ENCODE measurements around the gene STAMBP. TPM values are rescaled to one million over a fixed set of nuclear protein-coding genes. Genes with fewer than 3 reads are reported as not detected.

STAMBP gene
- total RNA-seq, 1 experiment from 2014 or later = 32.2 TPM

- Histone ChIP-seq H3K9me3 (ENCODE audit: low read length) (no peaks in the 10 kb centered on the region), H3F3A (ENCODE audit: low read length, unreplicated experiment) (no peaks in the 10 kb centered on the region), H3K36me3 (ENCODE audit: low read depth, low read length) (peaks cover 11% of the 10 kb centered on the region; the same call in 1 of the 2 replicates), H3K27ac (ENCODE audit: low read length) (no peak overlapping the region), H2AFZ (ENCODE audit: low read length) (peak overlapping the region; percentile 90), H3K4me3 (ENCODE audit: low read length) (peak overlapping the region; percentile 82; the same call in 1 of the 2 replicates), H3K9ac (ENCODE audit: low read length) (no peak overlapping the region), H3K9me2 (replicated peaks; ENCODE audit: low read length) (no peaks in the 10 kb centered on the region), H3K27me3 (ENCODE audit: low read length) (no peaks in the 10 kb centered on the region), H3K79me2 (ENCODE audit: low read length) (peaks cover 21% of the 10 kb centered on the region), H3K4me2 (ENCODE audit: low read length) (peak overlapping the region; percentile 90), H4K20me1 (ENCODE audit: low read length) (no peaks in the 10 kb centered on the region), H3K4me1 (ENCODE audit: insufficient read depth, low read length) (peaks cover 56% of the 10 kb centered on the region)
- ChIA-PET POLR2A (ENCODE audit: unreplicated experiment) (interaction anchor here (0.6 to 0.8 kb wide), 6 partner anchors 80 to 354 kb away, joined by 3 to 9 read pairs (median 6); no protein-coding TSS in a partner anchor), CTCF (interaction anchor here (0.5 to 1.5 kb wide), 10 partner anchors 11 to 323 kb away, joined by 3 to 10 read pairs (median 6); no protein-coding TSS in a partner anchor)
- DNase-seq (no peak), ATAC-seq (no peak)
- TF ChIP-seq, protein P1, sequence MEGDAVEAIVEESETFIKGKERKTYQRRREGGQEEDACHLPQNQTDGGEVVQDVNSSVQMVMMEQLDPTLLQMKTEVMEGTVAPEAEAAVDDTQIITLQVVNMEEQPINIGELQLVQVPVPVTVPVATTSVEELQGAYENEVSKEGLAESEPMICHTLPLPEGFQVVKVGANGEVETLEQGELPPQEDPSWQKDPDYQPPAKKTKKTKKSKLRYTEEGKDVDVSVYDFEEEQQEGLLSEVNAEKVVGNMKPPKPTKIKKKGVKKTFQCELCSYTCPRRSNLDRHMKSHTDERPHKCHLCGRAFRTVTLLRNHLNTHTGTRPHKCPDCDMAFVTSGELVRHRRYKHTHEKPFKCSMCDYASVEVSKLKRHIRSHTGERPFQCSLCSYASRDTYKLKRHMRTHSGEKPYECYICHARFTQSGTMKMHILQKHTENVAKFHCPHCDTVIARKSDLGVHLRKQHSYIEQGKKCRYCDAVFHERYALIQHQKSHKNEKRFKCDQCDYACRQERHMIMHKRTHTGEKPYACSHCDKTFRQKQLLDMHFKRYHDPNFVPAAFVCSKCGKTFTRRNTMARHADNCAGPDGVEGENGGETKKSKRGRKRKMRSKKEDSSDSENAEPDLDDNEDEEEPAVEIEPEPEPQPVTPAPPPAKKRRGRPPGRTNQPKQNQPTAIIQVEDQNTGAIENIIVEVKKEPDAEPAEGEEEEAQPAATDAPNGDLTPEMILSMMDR (conservative IDR thresholded peaks at IDR 0.05; ENCODE audit: low read depth, low read length) = no peak
- TF ChIP-seq EZH2 (IDR thresholded peaks at IDR 0.05; ENCODE audit: low read length, unreplicated experiment) = no peak
- TF ChIP-seq EZH2phosphoT487 (IDR thresholded peaks at IDR 0.05; ENCODE audit: borderline replicate concordance, low read length) = no peak
- no TSS peak for BruUV-seq (replicated peaks)
- intact Hi-C loops (cut with micrococcal nuclease) = loop anchor here (2.0 kb wide), 1 partner anchor 99 kb away; the partner anchor contains the start of gene DGUOK
These were observed 937 bp upstream of the STAMBP start for GRCh38 chr2:73827660-73828388.

DNA sequence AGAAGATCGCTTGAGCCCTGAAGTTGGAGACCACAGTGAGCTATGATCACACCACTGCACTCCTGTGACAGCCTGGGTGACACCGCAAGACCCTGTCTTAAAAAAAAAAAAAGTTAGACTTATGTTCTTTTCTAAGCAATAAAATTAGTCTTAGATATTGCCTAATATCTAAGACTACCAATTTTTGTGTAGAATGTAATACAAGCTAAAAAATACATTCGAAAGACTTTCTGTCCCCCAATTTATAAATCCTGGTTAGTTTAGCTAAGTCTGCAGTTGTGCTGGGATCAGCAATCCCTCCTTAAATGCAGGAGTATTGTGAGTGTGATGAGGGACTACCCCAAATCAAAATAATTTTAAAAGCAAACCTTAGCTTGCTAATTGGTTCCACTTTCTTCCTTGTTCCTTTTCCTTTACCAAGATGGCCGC, 358 bp upstream of the STAMBP start:
- intact Hi-C loops (cut with micrococcal nuclease) = loop anchor here (2.0 kb wide), 1 partner anchor 98 kb away; the partner anchor contains the start of gene DGUOK
- Histone ChIP-seq H3K9ac (ENCODE audit: low read length) (peak overlapping the region; percentile 92; the same call in 1 of the 2 replicates), H3K4me2 (ENCODE audit: low read length) (peak overlapping the region; percentile 90), H3K9me2 (replicated peaks; ENCODE audit: low read length) (no peaks in the 10 kb centered on the region), H3K36me3 (ENCODE audit: low read depth, low read length) (peaks cover 12% of the 10 kb centered on the region), H3K9me3 (ENCODE audit: low read length) (no peaks in the 10 kb centered on the region), H4K20me1 (ENCODE audit: low read length) (no peaks in the 10 kb centered on the region), H3K79me2 (ENCODE audit: low read length) (peaks cover 21% of the 10 kb centered on the region), H3K27ac (ENCODE audit: low read length) (no peak overlapping the region), H3F3A (ENCODE audit: low read length, unreplicated experiment) (no peaks in the 10 kb centered on the region), H3K27me3 (ENCODE audit: low read length) (no peaks in the 10 kb centered on the region), H3K4me3 (ENCODE audit: low read length) (peak overlapping the region; percentile 82), H2AFZ (ENCODE audit: low read length) (peak overlapping the region; percentile 90), H3K4me1 (ENCODE audit: insufficient read depth, low read length) (peaks cover 54% of the 10 kb centered on the region)
- BruUV-seq (replicated peaks) = TSS peak; percentile 14
- DNase-seq = no peak
- POLR2A ChIA-PET (ENCODE audit: unreplicated experiment) = interaction anchor here (0.6 to 0.8 kb wide), 6 partner anchors 81 to 353 kb away, joined by 3 to 9 read pairs (median 6); no protein-coding TSS in a partner anchor
- TF ChIP-seq EZH2 (IDR thresholded peaks at IDR 0.05; ENCODE audit: low read length, unreplicated experiment) (no peak), EZH2phosphoT487 (IDR thresholded peaks at IDR 0.05; ENCODE audit: borderline replicate concordance, low read length) (no peak)
- TF ChIP-seq, protein P1 (conservative IDR thresholded peaks at IDR 0.05; ENCODE audit: low read depth, low read length) = no peak
- no peak for ATAC-seq
- CTCF ChIA-PET = interaction anchor here (0.5 to 1.4 kb wide), 5 partner anchors 11 to 159 kb away, joined by 3 to 10 read pairs (median 4); no protein-coding TSS in a partner anchor

Data from PC-3 (cell line).